Stomach (tissue), 4 donors: ENCODE data around the gene SMTNL2.

Experiments
- CTCF ChIP-seq, 7 experiments: fragments of 450-650 bp in 4 of 7; fragments of 200-600 bp in 3 of 7; sonication (generic) in 3 of 7; IDR thresholded peaks; one replicate each; pipeline ENCODE4 v1.5.1; 2016 to 2019; ENCODE audit warnings: antibody characterized with exemption in 7 of 7, control low read depth in 2 of 7, mild to moderate bottlenecking in 1 of 7
- EP300 ChIP-seq: sonication (generic); formaldehyde crosslinking; IDR thresholded peaks from one replicate; pipeline ENCODE4 v1.6.1; 2017; ENCODE audit warnings: antibody characterized with exemption
- POLR2A ChIP-seq, 4 donors: fragments of 450-650 bp; IDR thresholded peaks; one replicate each; pipeline ENCODE4 v1.6.1; 2016; ENCODE audit warnings: antibody characterized with exemption in 4 of 4, control low read depth in 2 of 4, mild to moderate bottlenecking in 1 of 4, moderate library complexity in 1 of 4

- TF ChIP-seq CTCF (IDR thresholded peaks at IDR 0.05): no peak
- no peak for TF ChIP-seq POLR2A (IDR thresholded peaks at IDR 0.05)
- TF ChIP-seq EP300: no peak
Observed at GRCh38 chr17:4559139-4559791, 25.1 kb upstream of the SMTNL2 start.
